Calu3 (cell line): Measurements from ENCODE around the gene CLCN3. TPM values are rescaled to one million over a fixed set of nuclear protein-coding genes. Genes with fewer than 3 reads are reported as not detected.
A peak's percentile ranks its signal among the peaks of the same experiment; 100 is the strongest.

ENCODE experiments used
- BruUV-seq: library from RNA; stranded (reverse); fragments of 400-500 nt; replicated peaks from 2 replicates; lab custom pipeline; 2021; lab: Mats Ljungman, UMichigan
- CTCF ChIA-PET: fragments of 300-600 bp; sonication (Branson Sonifier 250); formaldehyde crosslinking; loops from one replicate; lab custom pipeline; 2022; ENCODE audit warnings: antibody characterized with exemption; lab: Charles Lee
- DNase-seq: peaks from one replicate; pipeline ENCODE4 v3.0.0; 2022
- H3K27ac Mint-ChIP-seq: one replicate; pipeline ENCODE4 v1.8.0; 2022; ENCODE audit warnings: mixed read lengths; ENCODE audit not compliant: unreplicated experiment
- H3K27me3 Mint-ChIP-seq: one replicate; pipeline ENCODE4 v1.8.0; 2022; ENCODE audit warnings: mixed read lengths; ENCODE audit not compliant: unreplicated experiment
- H3K36me3 Mint-ChIP-seq: one replicate; pipeline ENCODE4 v1.8.0; 2022; ENCODE audit warnings: mild to moderate bottlenecking, moderate library complexity, mixed read lengths; ENCODE audit not compliant: insufficient read depth, unreplicated experiment
- H3K4me1 Mint-ChIP-seq: one replicate; pipeline ENCODE4 v1.8.0; 2022; ENCODE audit warnings: mild to moderate bottlenecking, low read depth, mixed read lengths; ENCODE audit not compliant: unreplicated experiment
- H3K4me3 Mint-ChIP-seq: one replicate; pipeline ENCODE4 v1.8.0; 2022; ENCODE audit warnings: mild to moderate bottlenecking, low read depth, moderate library complexity, mixed read lengths; ENCODE audit not compliant: unreplicated experiment
- H3K9me3 Mint-ChIP-seq: one replicate; pipeline ENCODE4 v1.8.0; 2022; ENCODE audit warnings: low read depth, mixed read lengths; ENCODE audit not compliant: unreplicated experiment
- intact Hi-C: fragments of 100-400 bp; cut with micrococcal nuclease; formaldehyde crosslinking; loops from one replicate; pipeline ENCODE4 v1.10.0; 2022; ENCODE audit not compliant: unreplicated experiment
- total RNA-seq: library from RNA; stranded (reverse); gene quantifications from 2 replicates; pipeline ENCODE4 v1.2.3, GENCODE V29; 2022
- TF ChIP-seq, protein P1 (sequence below): fragments of 200-600 bp; IDR thresholded peaks from one replicate; pipeline ENCODE4 v1.8.0; 2022; ENCODE audit warnings: antibody characterized with exemption; ENCODE audit not compliant: unreplicated experiment

CLCN3 gene
- total RNA-seq, 1 experiment from 2014 or later: 57.8 TPM

DNA sequence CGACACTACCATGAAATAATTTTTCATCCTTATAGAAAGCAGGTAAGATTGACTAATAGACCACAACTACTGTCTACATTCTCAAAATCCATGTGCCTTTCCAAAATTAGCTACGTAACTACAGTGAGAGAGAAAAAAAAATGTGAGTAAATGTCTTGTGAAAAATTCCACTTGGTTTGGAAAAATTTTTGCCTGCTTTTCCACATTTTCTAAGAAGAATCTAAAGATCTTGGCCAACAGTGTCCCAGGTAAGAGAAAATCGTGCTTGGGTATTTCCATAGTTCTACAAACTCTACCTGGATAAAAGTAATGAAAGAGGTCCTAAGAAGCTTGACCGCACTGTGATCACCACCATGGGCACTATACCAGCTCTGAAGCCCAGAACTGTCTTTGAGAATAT lies 1.4 kb upstream of the CLCN3 start:
- Mint-ChIP-seq H3K36me3 (peaks cover 23% of the 10 kb centered on the region), H3K27me3 (no peaks in the 10 kb centered on the region), H3K4me1 (peaks cover 7% of the 10 kb centered on the region), H3K4me3 (peak overlapping the region; percentile 87), H3K27ac (peak overlapping the region; percentile 97), H3K9me3 (no peaks in the 10 kb centered on the region)
- BruUV-seq: no TSS peak
- TF ChIP-seq, protein P1, sequence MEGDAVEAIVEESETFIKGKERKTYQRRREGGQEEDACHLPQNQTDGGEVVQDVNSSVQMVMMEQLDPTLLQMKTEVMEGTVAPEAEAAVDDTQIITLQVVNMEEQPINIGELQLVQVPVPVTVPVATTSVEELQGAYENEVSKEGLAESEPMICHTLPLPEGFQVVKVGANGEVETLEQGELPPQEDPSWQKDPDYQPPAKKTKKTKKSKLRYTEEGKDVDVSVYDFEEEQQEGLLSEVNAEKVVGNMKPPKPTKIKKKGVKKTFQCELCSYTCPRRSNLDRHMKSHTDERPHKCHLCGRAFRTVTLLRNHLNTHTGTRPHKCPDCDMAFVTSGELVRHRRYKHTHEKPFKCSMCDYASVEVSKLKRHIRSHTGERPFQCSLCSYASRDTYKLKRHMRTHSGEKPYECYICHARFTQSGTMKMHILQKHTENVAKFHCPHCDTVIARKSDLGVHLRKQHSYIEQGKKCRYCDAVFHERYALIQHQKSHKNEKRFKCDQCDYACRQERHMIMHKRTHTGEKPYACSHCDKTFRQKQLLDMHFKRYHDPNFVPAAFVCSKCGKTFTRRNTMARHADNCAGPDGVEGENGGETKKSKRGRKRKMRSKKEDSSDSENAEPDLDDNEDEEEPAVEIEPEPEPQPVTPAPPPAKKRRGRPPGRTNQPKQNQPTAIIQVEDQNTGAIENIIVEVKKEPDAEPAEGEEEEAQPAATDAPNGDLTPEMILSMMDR: no peak
- intact Hi-C loops: loop anchor here (10.0 kb wide), 1 partner anchor 106 kb away; no protein-coding TSS in a partner anchor
- DNase-seq: no peak
- CTCF ChIA-PET: no interaction called here

DNA sequence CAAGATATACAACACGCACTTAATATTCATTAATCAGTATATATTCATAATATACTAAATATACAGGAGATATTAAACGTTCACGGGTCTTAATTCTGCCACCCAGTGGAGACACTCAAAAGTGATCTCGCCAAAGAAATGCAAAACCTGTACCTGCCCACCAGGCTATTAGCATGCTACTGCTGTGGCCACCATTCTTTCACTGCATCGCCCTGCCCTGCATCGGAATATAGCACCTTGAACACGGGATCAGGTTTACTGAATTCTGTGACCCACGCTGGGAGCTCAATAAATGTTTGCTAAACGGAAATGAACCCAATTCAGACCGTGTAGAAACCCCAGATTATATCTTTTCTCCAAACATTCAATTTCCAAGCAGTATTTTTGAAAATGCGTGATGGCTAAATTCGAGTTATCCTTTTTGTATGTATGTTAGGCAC lies 840 bp upstream of the CLCN3 start:
- Mint-ChIP-seq H3K27me3 (no peaks in the 10 kb centered on the region), H3K4me3 (peak overlapping the region; percentile 87), H3K36me3 (peaks cover 23% of the 10 kb centered on the region), H3K4me1 (peaks cover 7% of the 10 kb centered on the region), H3K9me3 (no peaks in the 10 kb centered on the region), H3K27ac (peak overlapping the region; percentile 97)
- intact Hi-C loops: loop anchor here (10.0 kb wide), 1 partner anchor 105 kb away; no protein-coding TSS in a partner anchor
- DNase-seq: peak; percentile 59
- CTCF ChIA-PET: interaction anchor here (0.7 to 0.8 kb wide), 2 partner anchors 14 to 40 kb away, joined by 3 read pairs; no protein-coding TSS in a partner anchor
- BruUV-seq: TSS peak; percentile 96
- TF ChIP-seq, protein P1: no peak

DNA sequence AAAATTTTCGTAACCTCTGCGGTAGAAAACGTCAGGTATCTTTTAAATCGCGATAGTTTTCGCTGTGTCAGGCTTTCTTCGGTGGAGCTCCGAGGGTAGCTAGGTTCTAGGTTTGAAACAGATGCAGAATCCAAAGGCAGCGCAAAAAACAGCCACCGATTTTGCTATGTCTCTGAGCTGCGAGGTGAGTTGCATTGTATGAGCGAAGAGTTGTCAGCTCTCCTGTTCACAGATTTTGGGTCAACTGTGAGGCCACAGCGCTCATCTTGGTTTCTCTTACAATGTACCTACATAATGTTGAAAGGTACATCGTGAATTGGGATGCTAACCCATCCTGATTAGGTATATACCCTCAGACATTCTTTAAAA lies 486 bp downstream of the CLCN3 start:
- no peaks in the 10 kb centered on the region for H3K9me3 Mint-ChIP-seq
- TF ChIP-seq, protein P1: no peak
- TSS peak; percentile 65 for BruUV-seq
- peak overlapping the region; percentile 87 for H3K4me3 Mint-ChIP-seq
- H3K4me1 Mint-ChIP-seq: peaks cover under 1% of the 10 kb centered on the region
- H3K36me3 Mint-ChIP-seq: peaks cover 23% of the 10 kb centered on the region
- CTCF ChIA-PET: no interaction called here
- peak overlapping the region; percentile 97 for H3K27ac Mint-ChIP-seq
- no peaks in the 10 kb centered on the region for H3K27me3 Mint-ChIP-seq
- intact Hi-C loops: no loop called here
- no peak for DNase-seq

DNA sequence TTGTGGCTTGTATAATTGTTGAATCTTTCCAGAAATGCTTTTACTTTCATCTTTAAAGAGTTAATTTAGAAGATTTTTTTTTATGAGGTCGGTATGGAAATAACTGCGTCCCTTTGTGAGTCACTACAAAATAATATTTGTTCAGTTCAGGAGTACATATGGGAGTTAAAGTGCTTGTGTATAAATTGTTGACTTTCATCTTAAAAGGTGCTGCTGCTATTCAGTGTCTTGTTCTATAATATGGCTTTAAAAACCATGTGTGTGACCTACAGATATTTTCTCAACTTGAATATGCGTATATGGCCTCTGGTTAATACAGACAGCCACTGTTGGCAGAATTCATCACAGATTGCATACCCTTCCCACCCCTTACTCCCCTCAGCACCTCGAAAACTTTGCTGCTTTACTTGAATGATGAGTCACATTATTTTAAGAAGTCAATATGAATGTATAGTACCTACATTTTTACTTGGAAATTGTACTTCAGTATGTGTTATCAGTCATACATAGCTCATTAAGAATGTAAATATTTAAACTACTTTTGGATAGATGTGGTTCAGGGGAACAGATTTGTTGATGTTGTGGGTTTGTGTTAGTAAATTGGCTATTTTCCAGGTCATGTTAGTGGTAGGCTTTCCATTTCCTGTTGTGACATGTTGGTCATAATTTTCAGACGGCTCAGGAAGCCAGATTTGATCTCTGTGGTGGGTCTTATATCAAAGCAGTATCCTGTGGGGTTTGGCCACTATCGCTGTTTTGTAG lies 1.5 kb downstream of the CLCN3 start:
- no peak for DNase-seq
- intact Hi-C loops: loop anchor here (2.0 kb wide), 1 partner anchor 39 kb away; no protein-coding TSS in a partner anchor
- CTCF ChIA-PET: no interaction called here
- BruUV-seq: no TSS peak
- peaks cover 5% of the 10 kb centered on the region for H3K4me1 Mint-ChIP-seq
- no peaks in the 10 kb centered on the region for H3K9me3 Mint-ChIP-seq
- H3K27me3 Mint-ChIP-seq: no peaks in the 10 kb centered on the region
- peak overlapping the region; percentile 87 for H3K4me3 Mint-ChIP-seq
- H3K36me3 Mint-ChIP-seq: peaks cover 23% of the 10 kb centered on the region
- TF ChIP-seq, protein P1: no peak
- peak overlapping the region; percentile 79 for H3K27ac Mint-ChIP-seq
